ENCODE results near the gene ZNF358. TPM values are rescaled to one million over a fixed set of nuclear protein-coding genes. Genes with fewer than 3 reads are reported as not detected.

The ZNF358 gene
- total RNA-seq: 10 to 100 TPM; 19.1 to 69.1 (median 33.8) TPM

DNA sequence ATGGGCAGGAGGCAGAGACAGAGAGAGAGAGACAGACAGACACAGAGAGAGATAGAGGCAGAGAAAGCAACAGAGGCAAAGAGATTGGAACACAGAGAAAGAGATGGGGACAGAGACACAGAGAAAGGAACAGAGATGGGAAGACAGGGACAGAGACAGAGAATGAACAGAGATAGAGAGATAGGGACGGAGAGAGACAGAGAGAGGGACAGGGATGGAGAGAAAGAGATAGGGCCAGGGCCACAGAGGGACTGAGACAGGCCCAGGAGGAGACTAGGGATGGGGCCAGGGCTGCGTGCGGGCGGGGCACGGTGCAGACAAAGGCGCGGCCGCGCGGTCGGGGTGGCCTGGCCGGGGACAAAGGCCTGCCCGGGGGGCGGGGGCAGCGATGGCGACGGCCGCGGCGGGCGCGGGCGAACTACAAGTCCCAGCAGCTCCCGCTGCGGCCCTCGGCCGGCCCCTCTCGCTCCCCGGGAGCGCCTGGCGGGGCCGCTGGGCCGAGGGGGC is at the start of gene ZNF358:
Gene ZNF358, plus strand, starts transcription at position 459 of the 507 bp plus-strand sequence. CDS start 3,140 bp downstream, outside the sequence.
- peak; percentile 61 to 70 for DNase-seq
- Histone ChIP-seq H3K4me3 (peak within 1 kb of the TSS; percentile 66 to 70), H3K9me3 (no peaks in the 10 kb centered on the region), H3K27ac (peak within 1 kb of the TSS; percentile 84 to 94), H3K36me3 (no peaks in the 10 kb centered on the region), H3K27me3 (no peaks in the 10 kb centered on the region), H3K4me1 (no peaks in the 10 kb centered on the region)
- no peak for TF ChIP-seq POLR2A (IDR thresholded peaks at IDR 0.05)
- no peak for TF ChIP-seq CTCF (IDR thresholded peaks at IDR 0.05)
- intact Hi-C loops (cut with DNase I; ENCODE audit: low total_unique reads): no loop called here

- no peak for DNase-seq
- Histone ChIP-seq H3K4me3 (no peak overlapping the region), H3K36me3 (no peaks in the 10 kb centered on the region), H3K27me3 (no peaks in the 10 kb centered on the region), H3K27ac (no peak overlapping the region), H3K4me1 (no peaks in the 10 kb centered on the region), H3K9me3 (no peaks in the 10 kb centered on the region)
- TF ChIP-seq CTCF (IDR thresholded peaks at IDR 0.05) (no peak), POLR2A (IDR thresholded peaks at IDR 0.05) (no peak)
- intact Hi-C loops (cut with DNase I; ENCODE audit: low total_unique reads): no loop called here
These were observed 48.6 kb upstream of the ZNF358 start for GRCh38 chr19:7467009-7467989.

- TF ChIP-seq CTCF (IDR thresholded peaks at IDR 0.05) (no peak), POLR2A (IDR thresholded peaks at IDR 0.05) (no peak)
- Histone ChIP-seq H3K27ac (no peak overlapping the region), H3K9me3 (no peaks in the 10 kb centered on the region), H3K4me3 (no peak overlapping the region), H3K36me3 (no peaks in the 10 kb centered on the region), H3K4me1 (no peaks in the 10 kb centered on the region), H3K27me3 (no peaks in the 10 kb centered on the region)
- no peak for DNase-seq
- intact Hi-C loops (cut with DNase I; ENCODE audit: low total_unique reads): no loop called here
These were observed 47.1 kb upstream of the ZNF358 start for GRCh38 chr19:7468840-7469239.

DNA sequence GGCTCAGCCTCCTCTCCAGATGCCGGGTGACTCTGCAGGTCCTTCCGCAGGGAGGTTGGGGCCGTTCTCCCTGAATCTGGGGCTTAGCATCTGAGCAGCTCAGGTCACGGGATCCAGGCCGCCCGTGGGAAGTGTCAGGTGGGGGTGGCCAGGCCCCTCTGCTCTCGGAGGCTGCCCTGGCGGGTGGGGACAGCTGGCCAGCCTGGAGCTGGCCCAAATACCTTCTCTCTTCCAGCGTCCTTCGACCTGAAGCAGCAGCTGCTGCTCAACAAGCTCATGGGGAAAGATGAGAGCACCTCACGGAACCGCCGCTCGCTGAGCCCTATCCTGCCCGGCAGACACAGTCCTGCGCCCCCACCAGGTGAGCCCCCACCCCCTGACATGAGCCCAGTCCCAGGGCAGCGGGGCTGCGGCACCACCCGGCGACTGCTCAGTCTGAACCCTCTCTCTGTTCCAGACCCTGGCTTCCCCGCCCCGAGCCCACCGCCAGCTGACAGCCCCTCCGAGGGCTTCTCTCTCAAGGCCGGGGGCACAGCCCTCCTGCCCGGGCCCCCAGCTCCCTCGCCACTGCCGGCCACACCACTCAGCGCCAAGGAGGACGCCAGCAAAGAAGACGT is 46.1 kb upstream of the ZNF358 start:
- Histone ChIP-seq H3K27ac (no peak overlapping the region), H3K4me1 (no peaks in the 10 kb centered on the region), H3K4me3 (no peak overlapping the region), H3K36me3 (no peaks in the 10 kb centered on the region), H3K9me3 (no peaks in the 10 kb centered on the region), H3K27me3 (no peaks in the 10 kb centered on the region)
- DNase-seq: no peak
- TF ChIP-seq CTCF (IDR thresholded peaks at IDR 0.05) (no peak), POLR2A (IDR thresholded peaks at IDR 0.05) (no peak)
- intact Hi-C loops (cut with DNase I; ENCODE audit: low total_unique reads): no loop called here

All from uterus (tissue), 4 donors.